Renal cortex interstitium (tissue), 11 donors: ENCODE results near the gene COL26A1. TPM values are rescaled to one million over a fixed set of nuclear protein-coding genes. Genes with fewer than 3 reads are reported as not detected.

Experiments used
- DNase-seq, 11 donors: peaks; one replicate each; pipeline ENCODE4 v3.0.0-alpha.2; 2013; ENCODE audit warnings: low read depth in 9 of 11, low spot score in 4 of 11; ENCODE audit errors: extremely low read depth in 1 of 11
- polyA plus RNA-seq, 3 donors: library from polyadenylated mRNA; unstranded; fragments of 120-200 nt; gene quantifications; one replicate each; pipeline ENCODE4 v1.2.1, GENCODE V29; 2013; ENCODE audit not compliant: insufficient read length in 3 of 3

The COL26A1 gene
- polyA plus RNA-seq, 3 donors: 22.3 to 34.7 (median 28.3) TPM

DNA sequence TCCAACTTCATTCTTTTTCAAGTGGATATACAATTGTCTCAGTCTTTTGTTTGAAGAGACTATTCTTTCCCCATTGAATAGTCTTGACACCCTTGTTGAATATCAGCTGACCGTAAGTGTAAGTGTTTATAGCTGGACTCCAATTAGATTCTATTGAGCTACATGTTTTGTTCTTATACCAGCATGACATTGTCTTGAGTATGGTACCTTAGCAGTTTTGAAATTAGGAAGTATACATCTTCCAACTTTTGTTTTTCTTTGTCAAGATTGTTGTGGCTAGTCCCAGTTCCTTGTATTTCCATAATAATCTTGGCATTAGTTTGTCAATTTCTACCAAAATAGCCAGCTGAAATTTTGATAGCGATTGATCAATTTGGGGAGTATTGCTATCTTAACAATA, 209.5 kb downstream of the COL26A1 start:
- DNase-seq: no peak

DNA sequence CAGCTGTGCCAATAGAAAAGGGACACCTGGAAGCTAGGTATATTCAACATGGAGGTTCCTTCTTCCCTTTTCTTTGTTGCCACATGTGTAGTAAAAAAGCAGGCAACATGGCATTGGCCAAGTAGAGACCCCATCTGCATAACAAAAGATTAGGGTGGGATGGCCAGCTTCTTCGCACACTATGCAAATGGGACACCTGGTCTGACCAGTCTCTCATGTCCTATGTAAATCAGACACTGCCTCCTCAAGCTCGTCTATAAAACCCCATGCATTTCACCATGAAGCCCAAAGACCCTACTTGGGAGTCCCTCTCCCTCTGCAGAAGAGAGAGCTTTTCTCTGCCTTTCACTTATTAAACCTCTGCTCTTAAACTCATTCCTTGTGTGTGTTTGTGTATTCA, 212.5 kb downstream of the COL26A1 start:
- DNase-seq: no peak

- no peak for DNase-seq
Measured at GRCh38 chr7:101575721-101576120, 213.0 kb downstream of the COL26A1 start.

GRCh38 chr7:101576998-101577397, 214.3 kb downstream of the COL26A1 start:
- no peak for DNase-seq

DNA sequence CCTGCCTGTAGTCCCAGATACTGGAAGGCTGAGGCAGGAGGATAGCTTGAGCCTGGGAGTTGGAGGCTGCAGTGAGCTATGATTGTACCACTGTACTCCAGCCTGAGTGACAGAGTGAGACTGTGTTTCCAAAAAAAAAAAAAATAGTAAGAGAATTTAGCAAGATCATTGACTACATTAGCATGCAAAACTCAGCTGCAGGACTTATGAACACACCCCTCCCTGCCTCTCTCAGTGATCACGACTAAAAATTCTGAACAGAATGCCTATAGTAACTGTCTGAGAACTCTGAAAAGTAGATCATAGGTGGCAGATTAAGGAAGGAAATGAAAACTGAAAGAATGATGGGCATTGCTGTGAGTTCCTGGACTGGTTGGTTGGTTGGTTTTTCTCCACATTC, 215.9 kb downstream of the COL26A1 start:
- DNase-seq: no peak

DNA sequence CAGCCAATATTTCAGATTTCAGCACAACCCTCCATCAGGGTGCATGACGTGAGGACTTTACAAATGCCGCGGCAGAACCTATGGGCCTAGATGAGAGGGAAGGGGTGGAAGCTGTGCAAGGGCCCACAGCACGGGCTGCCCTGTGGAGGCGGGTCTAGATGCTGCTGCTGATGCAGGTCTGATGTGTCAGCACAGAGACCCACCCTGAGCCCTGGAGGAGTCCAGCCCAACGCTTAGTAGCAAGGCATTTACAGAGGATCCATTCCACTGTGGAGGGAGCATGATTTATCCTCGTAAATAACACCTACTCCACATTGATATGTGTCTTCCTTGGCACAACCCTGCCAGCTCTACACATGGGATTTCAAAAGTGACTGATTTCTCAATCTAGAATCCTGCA, 217.9 kb downstream of the COL26A1 start:
- DNase-seq: no peak

GRCh38 chr7:101581891-101582290, 219.2 kb downstream of the COL26A1 start:
- DNase-seq: no peak

DNA sequence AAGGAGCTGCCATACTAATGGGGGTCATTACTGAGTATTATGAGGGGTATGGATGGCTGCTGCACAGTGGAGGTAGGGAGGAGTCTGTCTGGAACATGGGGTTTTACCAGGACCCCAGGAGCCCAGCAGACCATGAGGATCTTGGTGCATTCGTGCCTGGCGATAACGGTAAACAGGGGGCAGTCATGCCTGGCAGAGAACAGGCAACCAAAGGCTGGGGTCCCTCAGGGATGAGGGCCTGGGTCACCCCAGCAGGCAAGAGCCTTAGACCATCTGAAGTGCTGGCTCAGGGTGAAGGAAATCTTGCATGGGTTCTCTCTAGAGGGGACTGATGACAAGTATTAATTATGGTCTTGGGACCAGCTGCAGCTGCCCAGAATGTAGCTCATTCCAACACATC, 220.3 kb downstream of the COL26A1 start:
- DNase-seq: no peak

DNA sequence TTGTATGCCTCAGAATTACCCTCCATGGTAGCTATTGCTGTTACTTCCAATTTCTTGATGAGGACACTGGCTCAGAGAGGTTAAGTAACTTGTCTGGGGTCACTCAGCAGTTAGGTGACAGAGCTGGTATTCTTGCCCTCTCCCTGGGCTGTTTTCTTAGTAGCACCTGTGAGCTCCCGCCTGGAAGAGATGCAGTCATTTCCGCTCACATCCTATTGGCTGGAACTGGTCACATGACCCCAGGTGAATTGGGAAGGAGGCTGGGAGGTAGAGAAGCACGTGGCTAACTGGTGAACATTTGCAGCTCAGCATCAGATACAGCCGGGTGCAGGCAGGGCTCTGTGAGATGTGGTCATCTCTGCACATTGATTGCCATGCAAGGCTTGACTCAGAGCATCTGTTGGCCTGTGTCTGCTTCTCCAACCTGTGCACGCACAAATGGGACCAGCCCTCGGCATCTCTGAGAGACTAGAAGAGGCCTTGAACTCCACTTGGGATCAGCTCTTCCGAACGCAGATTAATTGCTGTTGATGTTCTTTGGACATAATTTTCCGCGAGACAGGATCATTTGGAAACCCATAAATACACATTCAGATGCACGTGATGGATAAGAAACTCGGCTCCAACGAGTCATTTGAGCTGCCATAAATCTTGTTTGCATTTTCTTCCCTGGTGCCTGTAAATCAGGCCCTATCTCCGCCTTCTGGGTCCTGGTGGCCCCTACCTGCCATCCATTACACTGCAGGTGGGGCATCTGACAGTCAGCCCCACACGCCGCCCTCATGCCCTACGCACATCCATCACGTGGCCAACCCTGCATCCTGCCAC, 223.6 kb downstream of the COL26A1 start:
- peak in 2 of 11 donors; percentile 56 to 66 for DNase-seq

DNA sequence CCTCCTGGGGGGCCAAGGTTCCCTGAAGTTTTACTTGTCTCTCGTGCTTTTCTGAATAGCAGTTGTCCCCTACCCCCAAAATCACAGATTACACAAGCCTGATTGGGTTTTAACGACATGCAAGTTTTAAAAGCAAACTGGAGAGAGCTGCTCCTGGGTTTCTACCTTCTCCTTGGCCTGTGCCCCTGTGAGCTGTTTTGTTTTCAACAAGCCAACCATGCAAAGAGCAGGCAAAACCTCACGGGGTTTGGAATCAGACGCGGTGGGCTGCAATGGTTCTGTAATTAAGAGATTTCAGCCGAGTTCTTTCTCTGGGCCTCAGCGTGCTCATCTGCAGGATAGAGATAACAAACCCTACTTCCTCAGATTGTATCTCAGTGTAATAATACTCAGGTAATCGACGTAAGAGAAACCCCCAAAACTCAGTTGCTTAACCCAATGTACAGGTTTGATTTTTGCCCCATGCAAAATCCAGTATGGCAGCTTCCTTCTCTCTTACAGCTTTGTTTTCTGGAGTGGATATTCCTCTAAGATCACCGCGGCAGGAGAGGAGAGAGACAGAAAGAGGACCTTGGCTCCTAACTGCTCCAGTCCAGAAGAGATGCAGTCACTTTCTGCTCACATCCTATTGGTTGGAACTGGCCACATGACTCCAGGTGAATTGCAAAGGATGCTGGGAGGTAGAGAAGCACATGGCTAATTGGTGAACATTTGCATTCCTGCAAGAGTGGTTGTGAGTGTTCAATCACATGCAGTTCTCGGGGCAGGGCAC, 224.4 kb downstream of the COL26A1 start:
- no peak for DNase-seq

- DNase-seq: no peak
Measured at GRCh38 chr7:101588131-101588935, 225.7 kb downstream of the COL26A1 start.

DNA sequence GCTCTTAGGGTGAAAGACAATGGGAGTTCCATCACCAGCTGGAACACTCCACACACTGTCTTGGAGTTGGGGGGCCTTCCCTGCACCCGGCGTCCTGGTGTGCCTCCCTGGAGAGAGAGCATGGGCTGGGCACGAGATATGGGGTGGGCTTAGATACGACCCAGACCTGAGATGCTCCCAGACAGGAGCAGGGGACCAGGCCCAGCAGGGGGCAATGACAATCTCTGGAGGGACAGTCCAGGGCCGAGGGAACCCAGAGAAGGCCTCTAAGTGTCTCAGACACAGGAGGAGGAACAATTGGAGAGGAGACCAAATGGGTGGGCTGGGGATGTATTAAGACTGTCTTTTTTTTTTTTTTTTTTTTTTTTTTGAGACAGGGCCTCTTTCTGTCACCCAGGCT, 226.4 kb downstream of the COL26A1 start:
- no peak for DNase-seq

GRCh38 chr7:101589976-101590662, 227.4 kb downstream of the COL26A1 start:
- no peak for DNase-seq

DNA sequence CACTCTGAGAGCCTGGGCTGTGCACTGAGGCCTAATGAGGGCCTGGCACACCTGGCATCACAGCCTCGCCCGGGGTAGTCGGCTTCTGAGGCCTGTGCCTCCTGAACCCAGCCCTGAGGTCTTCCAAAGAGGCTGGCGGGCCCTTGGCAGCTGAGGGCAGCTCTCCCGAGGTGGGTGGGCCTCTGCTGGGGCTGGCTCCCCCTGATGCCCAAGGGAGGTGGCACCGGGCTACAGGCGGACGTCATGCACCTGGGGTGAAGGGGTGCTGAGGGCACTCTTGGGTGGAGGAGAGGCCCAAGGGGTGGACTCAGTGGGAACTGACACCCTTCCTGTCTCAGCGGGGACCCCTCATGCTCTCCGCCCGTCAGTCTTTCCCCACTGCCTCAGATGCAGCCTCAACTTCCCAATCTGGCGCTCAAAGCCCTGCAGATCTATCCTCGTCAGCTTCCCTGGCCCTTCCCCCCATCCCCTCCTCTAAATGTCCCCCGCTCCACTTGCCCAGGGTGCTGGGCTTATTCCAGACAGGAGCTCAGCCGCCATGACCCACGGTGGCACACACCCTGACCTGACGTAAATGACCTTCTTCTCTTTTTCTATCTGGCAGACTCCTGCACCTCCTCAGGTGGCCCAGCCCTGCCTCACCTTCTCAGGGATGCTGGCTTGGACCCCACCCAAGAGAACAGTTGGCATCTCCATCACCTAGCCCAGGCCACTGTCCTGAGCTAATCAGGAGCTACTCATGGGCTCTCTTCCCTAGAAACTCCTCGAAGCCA, 228.2 kb downstream of the COL26A1 start:
- no peak for DNase-seq

- DNase-seq: no peak
Measured at GRCh38 chr7:101591504-101591903, 228.8 kb downstream of the COL26A1 start.

DNA sequence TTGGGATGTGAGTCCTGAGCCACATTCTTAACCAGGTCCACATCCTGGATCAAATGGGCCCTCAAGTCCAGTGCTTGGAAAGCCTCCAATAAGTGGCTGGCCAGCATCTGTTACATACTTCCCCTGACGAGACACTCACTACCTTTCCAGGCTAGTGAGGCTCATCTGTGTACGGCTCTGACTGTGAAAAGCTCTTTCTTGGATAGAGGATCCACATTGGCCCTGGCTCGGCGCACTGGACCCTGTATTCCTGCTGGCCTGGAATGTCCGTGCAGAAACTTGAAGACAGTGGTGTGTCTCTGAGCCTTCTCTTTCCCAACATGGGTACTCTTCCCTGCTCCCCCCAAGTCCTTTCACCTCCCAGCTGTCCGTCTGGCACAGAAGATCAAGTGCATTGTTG, 230.9 kb downstream of the COL26A1 start:
- no peak for DNase-seq

- no peak for DNase-seq
Measured at GRCh38 chr7:101594790-101595189, 232.1 kb downstream of the COL26A1 start.

GRCh38 chr7:101595246-101595645, 232.6 kb downstream of the COL26A1 start:
- DNase-seq: no peak
